Midbrain (tissue), 1 donor: ENCODE data around the gene VIPR2.

Experiments
- DNase-seq: peaks from one replicate; lab custom pipeline; 2025; lab: John Stamatoyannopoulos, UW

VIPR2 gene

GRCh38 chr7:159066816-159067575, 77.7 kb downstream of the VIPR2 start:
- no peak for DNase-seq

GRCh38 chr7:159065852-159066480, 78.7 kb downstream of the VIPR2 start:
- no peak for DNase-seq

- DNase-seq = no peak
Observed at GRCh38 chr7:159064816-159065510, 79.7 kb downstream of the VIPR2 start.

- no peak for DNase-seq
Observed at GRCh38 chr7:159064121-159064815, 80.4 kb downstream of the VIPR2 start.

- DNase-seq = no peak
Observed at GRCh38 chr7:159063046-159063840, 81.4 kb downstream of the VIPR2 start.

GRCh38 chr7:159062569-159062968, 82.1 kb downstream of the VIPR2 start:
- DNase-seq = no peak

- no peak for DNase-seq
Observed at GRCh38 chr7:159061674-159062212, 82.9 kb downstream of the VIPR2 start.

- DNase-seq = no peak
Observed at GRCh38 chr7:159061209-159061608, 83.5 kb downstream of the VIPR2 start.

- DNase-seq = no peak
Observed at GRCh38 chr7:159060440-159060839, 84.2 kb downstream of the VIPR2 start.

- DNase-seq = no peak
Observed at GRCh38 chr7:159059629-159060028, 85.0 kb downstream of the VIPR2 start.

- no peak for DNase-seq
Observed at GRCh38 chr7:159057647-159058046, 87.0 kb downstream of the VIPR2 start.

- no peak for DNase-seq
Observed at GRCh38 chr7:159056737-159057136, 87.9 kb downstream of the VIPR2 start.

- no peak for DNase-seq
Observed at GRCh38 chr7:159051916-159052315, 92.8 kb downstream of the VIPR2 start.

- DNase-seq = no peak
Observed at GRCh38 chr7:159050704-159051103, 94.0 kb downstream of the VIPR2 start.

- no peak for DNase-seq
Observed at GRCh38 chr7:159049266-159050025, 95.2 kb downstream of the VIPR2 start.

- DNase-seq = no peak
Observed at GRCh38 chr7:159048656-159049055, 96.0 kb downstream of the VIPR2 start.

GRCh38 chr7:159047536-159047935, 97.1 kb downstream of the VIPR2 start:
- no peak for DNase-seq

- no peak for DNase-seq
Observed at GRCh38 chr7:159046300-159046699, 98.4 kb downstream of the VIPR2 start.

GRCh38 chr7:159045839-159046238, 98.8 kb downstream of the VIPR2 start:
- DNase-seq = no peak

- DNase-seq = no peak
Observed at GRCh38 chr7:159042581-159043101, 102.0 kb downstream of the VIPR2 start.
